ENCODE measurements around the gene ATF7IP. TPM values are rescaled to one million over a fixed set of nuclear protein-coding genes. Genes with fewer than 3 reads are reported as not detected.
"Not testable (repeated sequence)": the region's sequence is repeated elsewhere in the genome, so short reads cannot be mapped to it uniquely, and the experiment has no call there.

ATF7IP gene
- total and polyA plus RNA-seq, 2 donors (not counting 1 experiment from before 2014, with no cell fraction given), result 28.1 to 208 TPM

GRCh38 chr12:14317362-14318146, 47.9 kb upstream of the ATF7IP start:
- Histone ChIP-seq H3K4me1 (ENCODE audit: control insufficient read depth in 2 of 2, insufficient read depth in 2 of 2, low read length in 2 of 2) (peaks cover 20 to 25% of the 10 kb centered on the region in 2 donors), H3K9ac (ENCODE audit: low read length) (no peak overlapping the region), H4K20me1 (ENCODE audit: control insufficient read depth, insufficient read depth, low read length, poor library complexity, severe bottlenecking) (no peaks in the 10 kb centered on the region), H2AFZ (ENCODE audit: insufficient read depth, low read depth, low read length, poor library complexity, severe bottlenecking) (no peak overlapping the region), H3K4me2 (replicated peaks; ENCODE audit: low read depth, low read length, poor library complexity, severe bottlenecking) (no peak overlapping the region), H3K4me3 (ENCODE audit: control extremely low read depth in 1 of 5, extremely low read depth in 1 of 5, insufficient read depth in 1 of 5, low read depth in 2 of 5, low read length in 4 of 5) (no peak overlapping the region), H3K9me3 (ENCODE audit: control extremely low read depth in 1 of 3, control insufficient read depth in 2 of 3, insufficient read depth in 1 of 3, low read length in 2 of 3) (peaks cover 4 to 22% (median 12%) of the 10 kb centered on the region in 3 donors), H3K27ac (ENCODE audit: low read length in 2 of 2) (no peak overlapping the region), H3K79me2 (ENCODE audit: control insufficient read depth, insufficient read depth, low read length) (no peaks in the 10 kb centered on the region), H3K36me3 (replicated peaks in 1 of 2; ENCODE audit: control extremely low read depth in 1 of 2, control insufficient read depth in 1 of 2, extremely low read depth in 1 of 2, insufficient read depth in 2 of 2, low read length in 1 of 2) (peaks cover 0 to 1% of the 10 kb centered on the region in 2 experiments), H3K27me3 (replicated peaks in 1 of 4; ENCODE audit: control extremely low read depth in 1 of 4, control insufficient read depth in 3 of 4, insufficient read depth in 4 of 4, low read length in 3 of 4) (no peaks in the 10 kb centered on the region)
- no peak for ATAC-seq (ENCODE audit: low read depth)
- ChIA-PET POLR2A (no interaction called here), CTCF (no interaction called here)
- no peak for TF ChIP-seq EZH2 (IDR thresholded peaks at IDR 0.05; ENCODE audit: borderline replicate concordance, insufficient read depth, low read depth, low read length, poor library complexity, severe bottlenecking)
- TF ChIP-seq CTCF (IDR thresholded peaks at IDR 0.05), result no peak
- Mint-ChIP-seq H3K27ac (no peak overlapping the region), H3K27me3 (no peaks in the 10 kb centered on the region), H3K4me3 (no peak overlapping the region), H3K9me3 (ENCODE audit: insufficient read depth) (peaks cover 11% of the 10 kb centered on the region), H3K4me1 (peaks cover 31% of the 10 kb centered on the region)
- intact Hi-C loops (cut with micrococcal nuclease), result loop anchor here (5.0 kb wide), 1 partner anchor 45 kb away; no protein-coding TSS in a partner anchor
- 67% methylated on average over 1 of the region's 4 CpGs for WGBS (ENCODE audit: insufficient coverage)
- DNase-seq, result no peak

GRCh38 chr12:14319704-14320427, 45.6 kb upstream of the ATF7IP start:
- not testable (repeated sequence) for H3K79me2 ChIP-seq (ENCODE audit: control insufficient read depth, insufficient read depth, low read length); ATAC-seq (ENCODE audit: low read depth); H3K9me3 Mint-ChIP-seq (ENCODE audit: insufficient read depth); H3K4me3 Mint-ChIP-seq; H3K4me2 ChIP-seq (replicated peaks; ENCODE audit: low read depth, low read length, poor library complexity, severe bottlenecking); H3K36me3 ChIP-seq (replicated peaks in 1 of 2; ENCODE audit: control extremely low read depth in 1 of 2, control insufficient read depth in 1 of 2, extremely low read depth in 1 of 2, insufficient read depth in 2 of 2, low read length in 1 of 2); H3K27ac Mint-ChIP-seq; DNase-seq; H3K27me3 Mint-ChIP-seq; H3K27ac ChIP-seq (ENCODE audit: low read length in 2 of 2); H3K27me3 ChIP-seq (replicated peaks in 1 of 4; ENCODE audit: control extremely low read depth in 1 of 4, control insufficient read depth in 3 of 4, insufficient read depth in 4 of 4, low read length in 3 of 4); H2AFZ ChIP-seq (ENCODE audit: insufficient read depth, low read depth, low read length, poor library complexity, severe bottlenecking); H3K9ac ChIP-seq (ENCODE audit: low read length); H4K20me1 ChIP-seq (ENCODE audit: control insufficient read depth, insufficient read depth, low read length, poor library complexity, severe bottlenecking); H3K4me3 ChIP-seq (ENCODE audit: control extremely low read depth in 1 of 5, extremely low read depth in 1 of 5, insufficient read depth in 1 of 5, low read depth in 2 of 5, low read length in 4 of 5)
- ChIA-PET CTCF (interaction anchor here (0.7 kb wide), 1 partner anchor 29 kb away, joined by 5 read pairs; no protein-coding TSS in a partner anchor), POLR2A (interaction anchor here (0.6 to 0.7 kb wide), 2 partner anchors 15 to 81 kb away, joined by 3 to 5 read pairs; no protein-coding TSS in a partner anchor)
- peaks cover 9 to 14% of the 10 kb centered on the region in 2 donors for H3K4me1 ChIP-seq (ENCODE audit: control insufficient read depth in 2 of 2, insufficient read depth in 2 of 2, low read length in 2 of 2)
- WGBS (ENCODE audit: insufficient coverage), result over 99% methylated on average over 26 of the region's 38 CpGs
- H3K4me1 Mint-ChIP-seq, result peaks cover 21% of the 10 kb centered on the region
- intact Hi-C loops (cut with micrococcal nuclease), result loop anchor here (5.0 kb wide), 1 partner anchor 48 kb away; no protein-coding TSS in a partner anchor
- peaks cover 0 to 16% (median 1%) of the 10 kb centered on the region in 3 donors for H3K9me3 ChIP-seq (ENCODE audit: control extremely low read depth in 1 of 3, control insufficient read depth in 2 of 3, insufficient read depth in 1 of 3, low read length in 2 of 3)
